ENCODE data around the gene TPP2.

GRCh38 chr13:102651392-102651791 is 54.6 kb downstream of the TPP2 start:
- TF ChIP-seq CTCF (conservative IDR thresholded peaks at IDR 0.05) (no peak), EZH2 (IDR thresholded peaks at IDR 0.05; ENCODE audit: low read depth) (no peak)
